ENCODE measurements around the gene FANCL.
"Not testable (repeated sequence)": the region's sequence is repeated elsewhere in the genome, so short reads cannot be mapped to it uniquely, and the experiment has no call there.

GRCh38 chr2:58258456-58258855, 17.3 kb upstream of the FANCL start:
- not testable (repeated sequence) for TF ChIP-seq CTCF (IDR thresholded peaks at IDR 0.05; ENCODE audit: insufficient read depth, low read length); REST (IDR thresholded peaks at IDR 0.05; ENCODE audit: insufficient replicate concordance, low read depth)

Measured in HL-60 (cell line).